Right forelimb (tissue), 1 donor: ENCODE data around the gene RANBP10.
"Not testable (repeated sequence)": the region's sequence is repeated elsewhere in the genome, so short reads cannot be mapped to it uniquely, and the experiment has no call there.

Experiments
- DNase-seq: peaks from one replicate; pipeline ENCODE4 v3.0.0-alpha.2; 2018

The RANBP10 gene

DNA sequence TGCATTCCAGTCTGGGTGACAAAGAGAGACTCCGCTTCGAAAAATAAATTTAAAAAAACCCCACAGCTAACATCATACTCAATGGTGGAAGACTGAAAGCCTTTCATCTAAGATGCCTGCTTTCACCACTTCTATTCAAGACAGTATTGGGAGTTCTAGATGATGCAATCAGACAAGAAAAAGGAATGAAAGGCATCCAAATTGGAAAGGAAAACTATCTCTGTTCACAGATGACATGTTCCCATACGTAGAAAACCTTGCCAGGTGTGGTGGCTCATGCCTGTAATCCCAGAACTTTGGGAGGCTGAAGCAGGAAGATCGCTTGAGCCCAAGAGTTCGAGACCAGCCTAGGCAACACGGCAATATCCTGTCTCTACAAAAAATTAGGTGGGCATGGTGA, 31.1 kb downstream of the RANBP10 start:
- no peak for DNase-seq

DNA sequence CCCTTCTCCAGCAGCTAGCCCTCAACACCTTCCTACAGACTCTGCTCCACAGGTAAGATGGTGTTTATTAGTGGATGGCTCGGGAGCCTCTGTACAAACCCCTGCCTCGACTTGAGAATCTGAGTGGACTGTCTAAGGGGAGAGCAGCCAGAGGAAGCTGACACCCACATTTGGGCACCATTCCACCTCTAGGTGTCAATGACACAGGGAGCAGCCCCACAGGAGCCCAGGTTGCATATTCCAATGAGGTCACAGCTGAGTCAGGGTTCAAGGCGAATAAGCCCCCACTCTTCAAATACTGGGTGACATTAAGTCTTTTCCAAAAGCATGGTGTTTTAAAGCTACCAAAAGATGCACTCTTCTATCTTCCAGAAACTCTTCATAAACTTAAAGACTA, 31.9 kb downstream of the RANBP10 start:
- no peak for DNase-seq

DNA sequence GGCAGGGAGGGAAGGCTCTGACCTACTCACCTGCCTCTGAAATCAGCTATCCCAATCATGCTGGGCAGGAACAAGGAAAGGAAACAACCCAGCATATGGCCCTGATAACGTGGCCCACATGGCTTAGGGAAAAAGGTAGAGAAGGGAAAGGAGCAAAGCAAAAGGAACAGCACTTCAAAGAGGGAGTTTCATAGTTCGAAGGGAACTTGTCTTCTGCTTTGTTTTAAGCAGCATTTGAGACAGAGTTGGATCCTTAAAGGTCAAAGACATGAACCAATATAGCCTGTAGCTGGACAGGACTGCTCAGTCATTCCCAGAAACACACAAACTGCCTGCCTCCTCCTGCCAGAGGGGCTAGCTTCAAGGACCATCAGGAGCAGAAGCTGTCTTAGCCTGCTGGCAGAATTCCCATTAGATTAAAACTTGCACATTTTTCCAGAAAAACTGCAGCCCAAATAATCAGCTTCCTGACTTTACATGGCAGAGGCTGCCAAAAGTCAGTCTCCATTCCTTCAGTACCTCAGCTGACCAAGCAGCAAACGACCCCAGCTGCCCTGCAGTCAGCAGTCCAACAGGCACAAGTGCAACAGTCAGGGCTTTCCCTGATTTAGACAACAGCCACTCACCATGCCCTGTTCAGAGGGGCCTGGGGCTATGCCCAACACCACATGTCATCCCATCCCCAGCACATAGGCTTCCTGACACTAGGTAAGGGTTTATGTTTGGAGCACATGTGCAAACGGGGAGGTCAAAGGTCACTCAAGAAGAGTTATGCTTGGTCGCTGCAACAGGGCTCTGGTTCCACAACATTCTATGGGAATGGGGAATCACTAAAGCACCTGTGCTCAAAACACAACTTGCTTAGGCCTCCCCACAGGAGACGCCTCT, 32.5 kb downstream of the RANBP10 start:
- DNase-seq, result no peak

DNA sequence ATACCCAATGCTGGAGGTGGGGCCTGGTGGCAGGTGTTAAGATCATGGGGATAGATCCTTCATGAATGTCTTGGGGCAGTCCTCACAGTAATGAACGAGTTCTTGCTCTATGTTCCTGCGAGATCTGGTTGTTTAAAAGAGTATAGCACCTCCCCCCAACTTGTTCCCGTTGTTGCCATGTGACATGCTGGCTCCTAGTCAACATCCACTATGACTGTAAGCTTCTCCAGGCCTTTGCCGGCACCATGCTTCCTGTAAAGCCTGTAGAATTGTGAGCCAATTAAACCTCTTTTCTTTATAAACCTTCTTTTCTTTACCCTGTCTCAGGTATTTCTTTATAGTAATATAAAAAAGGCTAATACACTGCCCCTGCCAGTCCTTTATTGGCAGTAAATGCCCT, 33.3 kb downstream of the RANBP10 start:
- no peak for DNase-seq

DNA sequence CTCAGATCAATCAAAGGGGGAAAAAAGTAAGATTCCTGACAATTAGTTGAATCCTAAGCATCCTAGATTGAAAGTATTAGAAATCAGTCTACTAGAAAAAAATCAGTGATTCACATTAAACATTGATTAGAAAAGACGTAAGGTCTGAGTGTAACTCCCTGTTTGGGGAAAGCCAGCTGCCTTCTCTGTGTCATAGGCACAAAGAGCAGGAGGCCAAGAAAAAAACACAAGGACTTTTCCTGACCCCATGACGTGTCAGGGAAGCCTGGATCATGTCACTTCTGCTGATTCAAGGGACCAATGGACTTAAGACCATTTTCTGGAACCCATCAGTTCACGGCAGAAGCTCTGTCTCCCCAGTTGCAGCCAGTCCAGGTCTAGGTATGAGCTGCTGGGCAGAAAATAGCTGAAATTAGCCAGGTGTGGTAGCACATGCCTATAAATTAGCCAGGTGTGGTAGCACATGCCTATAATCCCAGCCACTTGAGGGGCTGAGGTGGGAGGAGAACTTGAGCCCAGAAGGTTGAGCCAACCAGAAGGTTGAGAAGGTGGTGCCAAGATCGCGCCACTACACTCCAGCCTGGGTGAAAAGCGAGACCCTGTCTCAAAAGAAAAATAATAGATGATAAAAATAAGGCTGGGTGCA, 35.9 kb downstream of the RANBP10 start:
- DNase-seq, result no peak

DNA sequence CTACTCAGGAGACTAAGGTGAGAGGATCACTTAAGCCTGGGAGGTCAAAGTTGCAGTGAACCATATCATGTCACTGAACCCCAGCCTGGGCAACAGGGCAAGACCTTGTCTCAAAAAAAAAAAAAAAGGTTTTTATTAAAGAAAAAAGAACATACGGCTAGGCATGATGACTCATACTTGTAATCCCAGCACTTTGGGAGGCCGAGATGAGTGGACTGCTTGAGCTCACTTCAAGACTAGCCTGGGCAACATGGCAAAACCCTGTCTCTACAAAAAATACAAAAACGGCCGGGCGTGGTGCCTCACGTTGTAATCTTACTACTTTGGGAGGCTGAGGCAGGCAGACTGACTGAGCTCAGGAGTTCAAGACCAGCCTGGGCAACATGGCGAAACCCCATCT, 38.4 kb downstream of the RANBP10 start:
- DNase-seq, result no peak

DNA sequence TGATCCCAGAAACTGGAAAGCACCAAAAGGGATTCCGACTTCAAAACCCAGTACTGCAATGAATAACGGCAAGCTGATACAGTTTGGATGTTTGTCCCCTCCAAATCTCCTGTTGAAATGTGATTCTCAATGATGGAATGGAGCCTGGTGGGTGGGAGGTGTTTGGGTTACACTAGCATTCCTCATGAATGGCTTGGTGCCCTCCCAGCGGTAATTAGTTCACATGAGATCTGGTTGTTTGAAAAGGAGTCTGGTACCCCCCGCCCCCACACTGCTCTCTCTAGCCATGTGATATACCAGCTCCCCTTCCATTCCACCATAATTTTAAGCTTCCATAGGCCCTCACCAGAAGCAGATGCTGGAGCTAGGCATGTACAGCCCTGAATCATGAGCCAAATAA, 40.1 kb downstream of the RANBP10 start:
- DNase-seq, result no peak

DNA sequence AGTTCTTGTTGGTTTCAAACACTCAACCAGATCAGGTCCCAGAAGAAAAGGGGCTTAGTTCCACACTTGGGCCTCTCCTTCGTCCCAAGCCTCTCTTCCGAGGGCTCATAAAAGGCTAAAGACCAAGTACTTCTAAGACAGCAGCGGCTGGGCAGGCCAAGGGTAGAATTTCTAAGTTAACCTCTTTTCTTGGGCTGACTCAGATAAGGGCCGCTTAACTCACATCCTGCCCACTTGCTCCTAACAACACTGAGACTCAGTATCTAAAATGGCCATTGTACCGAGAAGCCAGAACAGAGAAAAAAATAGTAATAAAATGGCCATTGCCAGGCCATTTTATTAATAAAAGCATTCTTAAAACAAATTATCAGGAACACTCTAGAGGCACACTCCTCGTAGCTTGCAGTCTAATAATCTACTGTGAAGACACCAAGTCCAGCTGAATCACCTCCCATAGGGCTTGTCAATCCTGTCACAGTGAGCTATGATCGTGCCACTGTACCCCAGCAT, 42.1 kb downstream of the RANBP10 start:
- DNase-seq, result no peak

DNA sequence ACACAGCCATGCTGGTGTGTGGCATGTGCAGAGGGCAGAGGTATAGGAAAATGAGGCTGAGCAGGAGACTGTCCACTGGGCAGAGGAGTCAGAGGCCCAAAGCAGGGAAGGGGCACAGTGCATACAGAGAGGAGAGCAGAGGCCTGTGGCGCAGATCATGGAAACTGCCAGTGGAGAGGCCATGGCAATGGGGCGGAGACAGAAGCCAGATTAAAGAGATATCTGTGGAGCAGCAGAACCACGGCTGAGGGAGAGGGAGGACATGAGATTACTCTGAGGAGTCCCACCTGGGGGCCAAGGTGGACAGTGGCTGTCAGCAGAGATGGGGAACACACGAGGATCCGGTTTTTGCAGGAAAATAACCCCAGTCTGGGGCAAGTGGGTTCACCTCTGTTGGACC, 43.3 kb downstream of the RANBP10 start:
- no peak for DNase-seq

DNA sequence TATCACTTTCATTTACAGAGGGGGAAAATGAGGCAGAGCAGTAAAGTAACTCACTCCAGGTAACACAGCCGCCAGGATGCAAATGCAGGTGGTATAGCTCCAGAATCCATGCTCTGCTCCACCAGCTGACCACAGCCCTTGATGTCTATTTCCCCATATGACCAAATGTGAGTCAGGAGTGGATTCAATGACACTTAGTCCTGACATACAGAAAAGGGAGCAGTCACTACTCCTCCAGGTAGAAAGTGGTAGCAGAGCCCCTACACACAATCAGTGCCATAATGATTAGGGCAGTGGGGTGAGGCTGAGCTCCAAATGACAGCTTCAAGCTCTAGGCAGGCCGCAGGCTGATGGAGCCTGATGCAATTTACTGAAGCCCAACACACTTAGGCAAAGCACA, 44.0 kb downstream of the RANBP10 start:
- no peak for DNase-seq

DNA sequence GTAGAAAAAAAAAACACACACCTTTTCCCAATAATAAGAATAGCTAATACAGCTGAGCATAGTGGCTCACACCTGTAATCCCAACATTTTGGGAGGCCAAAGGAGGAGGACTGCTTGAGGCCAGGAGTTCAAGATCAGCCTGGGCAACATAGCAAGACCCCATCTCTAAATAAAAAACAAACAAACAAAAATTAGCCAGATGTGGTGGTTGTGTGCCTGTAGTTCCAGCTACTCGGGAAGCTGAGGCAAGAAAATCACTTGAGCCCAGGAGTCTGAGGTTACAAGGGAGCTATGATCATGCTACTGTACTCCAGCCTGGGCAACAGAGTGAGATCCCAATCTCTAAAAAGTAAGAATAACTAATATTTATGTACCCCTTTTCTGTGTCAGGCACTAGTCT, 44.4 kb downstream of the RANBP10 start:
- DNase-seq, result no peak

DNA sequence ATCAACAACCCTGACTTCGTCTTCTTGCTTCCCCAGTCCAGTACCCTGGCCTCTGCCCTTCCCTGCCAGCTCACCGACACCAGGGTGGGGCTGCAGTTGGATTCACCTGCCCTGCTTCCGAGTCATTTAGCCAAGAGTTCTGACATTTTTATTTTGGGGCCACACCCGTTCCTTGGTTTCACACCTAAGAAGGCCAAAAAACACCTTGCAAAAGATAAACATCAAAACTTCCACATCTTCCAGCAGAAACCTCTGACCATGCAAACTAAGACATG, 45.5 kb downstream of the RANBP10 start:
- no peak for DNase-seq

DNA sequence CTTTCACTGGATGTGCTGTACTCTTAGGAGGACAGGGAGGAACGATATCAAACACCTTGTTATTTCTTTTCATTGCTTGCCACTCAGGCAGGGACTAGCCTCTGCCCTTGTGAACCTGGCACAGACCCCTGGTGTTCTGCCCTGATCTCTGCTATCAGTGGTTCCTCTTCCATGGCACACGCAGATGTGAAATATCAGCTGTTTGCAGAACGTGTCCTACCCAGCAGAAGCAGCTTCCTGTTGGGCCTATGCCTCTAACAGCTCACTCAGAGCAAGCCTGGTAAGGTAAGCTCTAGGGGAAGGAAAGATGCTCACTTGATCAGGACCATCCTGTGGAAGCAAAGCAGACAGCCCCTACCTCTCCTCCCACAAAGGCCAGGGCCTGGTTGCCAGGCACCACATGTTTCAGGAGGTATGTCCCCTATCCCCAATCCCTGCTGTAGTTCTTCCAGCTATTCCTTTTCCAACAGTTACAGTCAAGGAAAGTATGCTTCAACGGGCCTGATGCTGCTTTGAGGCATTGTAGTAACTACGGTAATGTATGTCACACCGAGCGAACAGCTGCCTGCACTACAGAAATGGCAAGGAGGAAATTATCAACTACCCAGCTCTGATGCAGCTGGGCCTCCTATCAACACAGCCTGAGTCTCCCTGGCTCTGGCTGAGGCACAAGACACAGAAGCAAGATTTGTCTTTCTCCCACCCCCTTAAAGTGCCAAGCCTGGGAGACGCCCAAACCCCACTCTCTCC, 46.0 kb downstream of the RANBP10 start:
- no peak for DNase-seq

DNA sequence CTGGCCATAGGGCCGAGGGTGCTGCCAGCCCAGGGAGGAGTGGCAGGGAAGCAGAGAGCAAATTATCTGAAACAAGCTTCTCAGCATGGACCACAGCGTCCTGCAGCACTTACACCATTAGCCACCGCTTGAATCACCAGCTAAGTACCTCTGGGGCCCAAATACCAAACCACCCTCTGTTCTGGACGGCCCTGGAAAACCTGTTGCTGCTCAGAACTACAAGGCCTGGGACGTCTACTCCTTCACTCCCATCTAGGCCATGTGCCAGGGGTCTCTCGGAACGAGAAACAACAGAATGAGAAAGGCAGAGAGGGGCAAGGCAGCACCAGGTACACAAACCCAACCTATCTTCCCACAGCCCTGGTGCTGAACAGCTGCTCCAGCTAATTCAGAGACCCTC, 47.4 kb downstream of the RANBP10 start:
- DNase-seq, result no peak

DNA sequence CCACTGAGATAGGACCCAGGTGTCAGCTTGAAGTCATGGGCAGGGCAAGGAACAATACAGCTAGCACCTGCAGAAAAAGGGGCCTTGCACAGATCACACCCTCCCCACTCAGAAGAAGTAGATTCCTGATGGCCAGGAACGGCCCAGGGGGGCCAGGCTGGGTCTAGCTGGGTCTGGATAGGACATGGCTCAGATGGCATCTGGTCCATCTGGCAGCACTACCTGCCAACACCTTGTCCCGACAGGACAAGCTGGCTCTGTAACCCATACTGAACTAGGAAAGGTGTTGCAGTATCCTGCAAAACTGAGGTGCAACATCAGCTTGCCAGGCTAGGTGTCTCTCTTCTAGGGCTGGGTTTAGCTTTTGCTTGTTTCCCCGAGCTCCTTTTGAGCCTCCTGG, 48.4 kb downstream of the RANBP10 start:
- no peak for DNase-seq

DNA sequence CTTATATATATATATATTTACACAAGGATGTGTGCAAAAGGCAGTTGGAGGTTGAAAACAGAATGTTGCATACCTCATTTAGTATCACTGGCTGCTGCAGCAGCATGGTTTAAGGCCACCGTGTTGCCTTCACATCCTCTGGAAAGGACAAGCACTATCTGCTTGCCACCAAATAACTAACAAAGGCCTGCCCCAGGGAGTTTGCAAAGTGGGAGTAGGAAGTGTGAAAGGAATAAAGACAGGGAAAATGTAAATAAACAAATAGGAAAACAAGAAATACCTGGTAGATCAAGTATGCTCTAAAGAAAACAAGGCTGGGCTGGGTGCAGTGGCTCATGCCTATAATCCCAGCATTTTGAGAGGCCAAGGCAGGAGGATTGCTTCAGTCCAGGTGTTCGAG, 53.7 kb downstream of the RANBP10 start:
- DNase-seq, result no peak

DNA sequence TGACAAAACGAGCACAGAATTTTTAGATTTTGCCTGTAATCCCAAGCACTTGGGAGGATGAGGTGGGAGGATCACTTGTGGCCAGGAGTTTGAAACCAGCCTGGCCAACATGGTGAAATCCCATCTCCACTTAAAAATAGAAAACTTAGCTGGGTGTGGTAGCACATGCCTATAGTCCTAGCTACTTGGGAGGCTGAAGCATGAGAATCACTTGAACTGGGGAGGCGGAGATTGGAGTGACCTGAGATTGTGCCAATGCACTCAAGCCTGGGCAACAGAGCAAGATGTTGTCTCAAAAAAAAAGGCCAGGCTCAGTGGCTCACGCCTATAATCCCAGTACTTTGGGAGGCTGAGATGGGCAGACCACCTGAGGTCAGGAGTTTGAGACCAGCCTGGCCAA, 55.0 kb downstream of the RANBP10 start:
- not testable (repeated sequence) for DNase-seq

DNA sequence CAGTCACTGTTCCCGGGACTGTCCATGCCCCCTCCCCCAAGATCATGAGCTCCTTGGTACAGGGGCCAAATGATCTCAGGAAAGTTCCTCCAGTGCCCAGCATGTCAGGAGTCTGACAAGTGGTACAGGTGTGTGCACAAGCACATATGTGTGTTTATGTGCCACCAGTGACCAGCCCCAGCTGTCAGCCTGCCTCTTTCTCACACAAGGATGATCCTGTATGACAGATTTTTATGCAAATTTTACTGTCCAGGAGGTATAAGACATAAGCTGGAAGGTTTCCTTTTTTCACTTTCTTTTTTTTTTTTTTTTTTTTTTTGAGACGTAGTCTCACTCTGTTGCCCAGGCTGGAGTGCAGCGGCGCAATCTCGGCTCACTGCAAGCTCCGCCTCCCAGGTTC, 55.9 kb downstream of the RANBP10 start:
- no peak for DNase-seq

DNA sequence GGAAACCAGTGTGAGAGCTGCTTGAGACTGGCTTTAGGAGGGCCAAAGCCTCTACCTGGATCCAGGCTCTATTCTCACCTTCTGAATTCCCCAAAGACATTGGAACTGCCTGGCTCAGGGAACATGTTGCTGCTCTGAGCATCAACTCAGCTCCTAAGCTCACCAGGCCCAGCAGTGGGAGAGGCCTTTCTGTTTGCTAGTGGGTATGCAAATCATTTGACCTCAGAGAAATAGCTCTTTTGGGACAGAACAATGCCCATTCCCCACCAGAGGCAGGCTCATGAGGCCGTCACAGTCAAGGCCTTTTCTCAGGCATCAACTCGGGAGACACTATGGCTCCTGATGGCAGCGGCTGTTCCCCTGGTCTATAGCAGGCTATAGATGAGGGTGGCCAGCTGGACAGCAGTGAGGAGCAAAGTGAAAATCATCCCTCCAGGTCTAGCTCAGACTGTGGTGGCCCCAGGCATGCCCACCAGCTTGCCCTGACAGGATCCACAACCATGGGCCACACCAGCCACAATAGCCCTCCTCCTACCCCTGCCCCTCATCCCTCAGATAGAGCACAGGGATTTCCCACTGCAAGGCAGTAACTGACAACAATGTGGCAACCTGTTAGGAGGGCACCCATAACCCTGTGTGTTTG, 56.8 kb downstream of the RANBP10 start:
- no peak for DNase-seq

DNA sequence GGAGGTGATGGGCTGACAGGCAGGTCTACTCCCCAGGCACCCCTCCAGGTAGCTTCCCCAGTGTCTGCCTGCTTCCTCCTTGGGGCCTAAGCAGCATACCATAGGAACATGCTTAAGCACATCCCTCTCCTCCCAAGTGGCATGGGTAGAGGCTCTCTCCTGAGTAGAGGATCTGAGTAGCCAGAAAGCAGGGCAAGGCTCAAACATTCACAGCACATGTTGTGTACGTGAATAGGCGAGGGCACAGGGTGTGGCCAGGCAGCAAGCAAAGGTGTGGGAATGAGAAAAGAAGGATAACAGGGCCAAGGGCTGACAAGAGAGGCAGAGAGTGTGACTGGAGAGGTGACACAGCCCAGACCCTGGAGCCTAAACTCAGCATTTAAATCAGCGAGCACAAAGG, 57.5 kb downstream of the RANBP10 start:
- DNase-seq, result no peak

DNA sequence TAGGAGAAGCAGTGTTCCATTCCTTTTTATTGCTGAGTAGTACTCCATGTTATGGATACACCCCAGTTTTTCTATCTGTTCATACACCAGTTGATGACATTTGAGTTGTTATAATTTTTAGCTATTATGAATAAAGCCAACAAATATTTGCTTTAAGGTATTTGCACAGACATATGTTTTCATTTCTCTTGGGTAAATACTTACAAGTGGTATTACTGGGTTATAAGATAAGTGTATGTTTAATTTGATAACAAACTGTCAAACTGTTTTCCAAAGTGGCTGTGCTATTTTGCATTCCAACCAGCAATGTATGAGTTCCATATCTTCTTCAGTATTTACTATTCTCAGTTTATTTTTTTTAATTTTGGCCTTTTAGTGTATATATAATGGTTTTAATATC, 59.5 kb downstream of the RANBP10 start:
- DNase-seq, result no peak

DNA sequence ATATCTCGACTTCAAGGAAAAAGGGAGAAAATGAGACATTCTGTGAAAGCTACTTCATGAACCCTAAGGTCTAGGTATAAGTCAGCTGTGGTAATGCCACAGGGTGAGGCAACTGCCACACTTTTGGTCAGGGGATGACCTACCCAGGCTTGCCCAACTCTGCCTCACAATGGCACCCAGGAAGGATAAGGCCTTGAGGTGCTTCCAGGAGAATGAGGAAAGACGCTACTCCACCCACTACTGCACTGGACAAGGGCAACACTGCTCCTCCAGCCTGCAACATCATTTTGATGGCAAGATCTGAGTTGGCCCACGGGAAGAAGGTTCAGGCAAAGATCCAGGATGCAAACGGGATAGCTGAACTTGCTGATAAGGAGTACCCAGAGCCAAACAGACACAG, 65.2 kb downstream of the RANBP10 start:
- DNase-seq, result no peak

DNA sequence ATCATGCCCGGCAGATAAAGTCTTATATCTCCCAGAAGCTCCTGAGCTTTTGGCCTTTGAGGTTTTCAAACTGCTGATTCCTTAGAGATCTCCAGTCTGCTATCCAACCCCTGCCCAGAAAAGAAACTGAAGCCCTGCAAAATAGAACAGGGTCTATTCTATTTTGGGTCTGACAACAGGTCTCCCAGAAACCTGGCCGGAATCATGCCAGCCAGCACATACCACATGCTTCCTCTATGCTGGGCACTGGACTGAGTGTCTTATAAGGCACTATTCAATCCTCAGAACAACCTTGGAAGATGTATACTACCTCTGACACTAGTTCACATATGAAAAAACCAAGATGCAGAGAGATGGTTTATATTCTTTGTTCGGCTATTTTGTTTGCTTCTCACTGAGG, 66.0 kb downstream of the RANBP10 start:
- no peak for DNase-seq

DNA sequence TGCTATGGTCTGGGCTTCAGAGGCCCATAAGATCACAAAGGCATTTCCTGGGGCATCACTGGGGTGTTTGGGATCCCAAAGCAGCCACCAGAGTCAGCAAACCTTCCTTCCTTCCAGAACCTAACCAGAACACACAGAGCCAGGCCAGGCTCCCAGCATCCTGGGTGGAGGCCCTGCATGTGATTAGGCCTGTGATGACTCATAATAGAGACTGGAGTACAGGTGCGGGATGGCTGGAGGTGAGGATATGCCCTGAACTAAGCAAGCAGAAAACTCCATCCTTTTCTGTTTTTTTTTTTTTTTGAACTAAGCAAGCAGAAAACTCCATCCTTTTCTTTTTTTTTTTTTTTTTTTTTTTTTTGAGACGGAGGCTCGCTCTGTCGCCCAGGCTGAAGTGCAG, 69.5 kb downstream of the RANBP10 start:
- DNase-seq, result no peak
